GM19351 (cell line): ENCODE results near the gene DELE1.

Experiments used
- ATAC-seq: cut with Tn5 transposase; IDR thresholded peaks from one replicate; pipeline ENCODE4 v1.9.1; 2021; ENCODE audit warnings: mild to moderate bottlenecking, moderate library complexity; ENCODE audit not compliant: unreplicated experiment

Gene DELE1

GRCh38 chr5:141952020-141952419 is 28.3 kb downstream of the DELE1 start:
- no peak for ATAC-seq

- ATAC-seq: no peak
These were observed 30.5 kb downstream of the DELE1 start for GRCh38 chr5:141954194-141954593.

- ATAC-seq: no peak
These were observed 33.8 kb downstream of the DELE1 start for GRCh38 chr5:141957367-141957996.

GRCh38 chr5:141958113-141958512 is 34.4 kb downstream of the DELE1 start, which contains the start of gene PCDH12:
Gene PCDH12, minus strand, starts transcription at chr5:141958202. Its CDS starts 351 bp downstream, at chr5:141957851.
- no peak for ATAC-seq

- ATAC-seq: no peak
These were observed 35.0 kb downstream of the DELE1 start for GRCh38 chr5:141958546-141959172.

- no peak for ATAC-seq
These were observed 36.3 kb downstream of the DELE1 start for GRCh38 chr5:141960018-141960417.

GRCh38 chr5:141960449-141961323 is 37.0 kb downstream of the DELE1 start:
- peak; percentile 99 for ATAC-seq

GRCh38 chr5:141961466-141961865 is 37.8 kb downstream of the DELE1 start:
- ATAC-seq: no peak

GRCh38 chr5:141963701-141964100 is 40.0 kb downstream of the DELE1 start:
- no peak for ATAC-seq

GRCh38 chr5:141965071-141965470 is 41.4 kb downstream of the DELE1 start:
- no peak for ATAC-seq

- no peak for ATAC-seq
These were observed 42.7 kb downstream of the DELE1 start for GRCh38 chr5:141966275-141966962.

GRCh38 chr5:141966963-141967333 is 43.3 kb downstream of the DELE1 start:
- no peak for ATAC-seq

- peak; percentile 89 for ATAC-seq
These were observed 45.4 kb downstream of the DELE1 start, which contains the start of gene RNF14 for GRCh38 chr5:141968914-141969608. Gene RNF14, plus strand, starts transcription at chr5:141969105. Its CDS starts 4,484 bp downstream, at chr5:141973589.

- peak; percentile 59 for ATAC-seq
These were observed 46.4 kb downstream of the DELE1 start for GRCh38 chr5:141969783-141970771.

- ATAC-seq: no peak
These were observed 50.4 kb downstream of the DELE1 start for GRCh38 chr5:141973871-141974595.

- ATAC-seq: no peak
These were observed 52.5 kb downstream of the DELE1 start for GRCh38 chr5:141976176-141976575.

GRCh38 chr5:141978389-141978788 is 54.7 kb downstream of the DELE1 start:
- no peak for ATAC-seq

- no peak for ATAC-seq
These were observed 59.0 kb downstream of the DELE1 start for GRCh38 chr5:141982626-141983025.

- no peak for ATAC-seq
These were observed 62.4 kb downstream of the DELE1 start for GRCh38 chr5:141986072-141986471.
